IMR-90 (cell line): ENCODE data around the gene ALDH5A1. TPM values are rescaled to one million over a fixed set of nuclear protein-coding genes. Genes with fewer than 3 reads are reported as not detected.
A peak's percentile ranks its signal among the peaks of the same experiment; 100 is the strongest.

Source experiments
- ATAC-seq: fragments of 200-7000 bp; cut with Tn5 transposase; 2 replicates; pipeline ENCODE4 v1.9.1; 2020; ENCODE audit warnings: low read depth, mild to moderate bottlenecking, moderate library complexity
- BruUV-seq: library from RNA; stranded (reverse); fragments of 400-500 nt; replicated peaks from 2 replicates; lab custom pipeline; 2021; lab: Mats Ljungman, UMichigan
- CTCF ChIA-PET: fragments of 300-600 bp; formaldehyde crosslinking; extraction: SDS; loops from one replicate; lab custom pipeline; 2021; ENCODE audit warnings: antibody characterized with exemption; lab: Yijun Ruan, JAX
- POLR2A ChIA-PET: fragments of 300-600 bp; sonication (Branson Sonifier 250); formaldehyde crosslinking; loops from one replicate; lab custom pipeline; 2022; ENCODE audit warnings: antibody characterized with exemption; ENCODE audit not compliant: unreplicated experiment; lab: Charles Lee
- DNase-seq: peaks from one replicate; pipeline ENCODE4 v3.0.0; 2013
- H2AFZ ChIP-seq: replicated peaks from 2 replicates; pipeline ENCODE3; 2013; ENCODE audit warnings: low read length, mild to moderate bottlenecking; ENCODE audit not compliant: poor library complexity
- H2AK5ac ChIP-seq: 2 replicates; pipeline ENCODE4 v1.6.1; 2013; ENCODE audit warnings: low read depth, low read length, inconsistent platforms
- H2AK9ac ChIP-seq: replicated peaks from 2 replicates; pipeline ENCODE3; 2013; ENCODE audit warnings: mild to moderate bottlenecking, low read depth, low read length, moderate library complexity; ENCODE audit not compliant: poor library complexity
- H2BK120ac ChIP-seq: 2 replicates; pipeline ENCODE4 v1.6.1; 2013; ENCODE audit warnings: low read depth, low read length, inconsistent platforms
- H2BK15ac ChIP-seq: 3 replicates; pipeline ENCODE4 v1.6.1; 2013; ENCODE audit warnings: low read depth, low read length, inconsistent platforms
- H2BK20ac ChIP-seq: 2 replicates; pipeline ENCODE4 v1.6.1; 2013; ENCODE audit warnings: low read depth, mild to moderate bottlenecking, inconsistent platforms, low read length, moderate library complexity
- H2BK5ac ChIP-seq: 2 replicates; pipeline ENCODE4 v1.6.1; 2013; ENCODE audit warnings: mild to moderate bottlenecking, low read depth, low read length, inconsistent platforms; ENCODE audit not compliant: poor library complexity, severe bottlenecking
- H3K14ac ChIP-seq: replicated peaks from 2 replicates; pipeline ENCODE4 v1.6.1; 2013; ENCODE audit warnings: low read depth, low read length, inconsistent platforms
- H3K18ac ChIP-seq: 2 replicates; pipeline ENCODE4 v1.6.1; 2013; ENCODE audit warnings: low read depth, low read length, control low read depth
- H3K23ac ChIP-seq: 2 replicates; pipeline ENCODE4 v1.6.1; 2013; ENCODE audit warnings: low read depth, low read length, inconsistent platforms
- H3K27ac ChIP-seq: 2 replicates; pipeline ENCODE4 v1.5.1; 2013; ENCODE audit warnings: mild to moderate bottlenecking, control low read depth, low read length; ENCODE audit not compliant: insufficient read depth
- H3K27me3 ChIP-seq: 2 replicates; pipeline ENCODE4 v1.6.1; 2013; ENCODE audit warnings: low read length; ENCODE audit not compliant: control insufficient read depth, insufficient read depth
- H3K36me3 ChIP-seq: 2 replicates; pipeline ENCODE4 v1.6.1; 2013; ENCODE audit warnings: low read length, mixed read lengths; ENCODE audit not compliant: control insufficient read depth, insufficient read depth
- H3K4ac ChIP-seq: 2 replicates; pipeline ENCODE4 v1.6.1; 2013; ENCODE audit warnings: low read depth, low read length, inconsistent platforms
- H3K4me1 ChIP-seq: 2 replicates; pipeline ENCODE4 v1.6.1; 2013; ENCODE audit warnings: low read length, mixed read lengths; ENCODE audit not compliant: control insufficient read depth, insufficient read depth
- H3K4me2 ChIP-seq: 2 replicates; pipeline ENCODE4 v1.6.1; 2013; ENCODE audit warnings: low read depth, mild to moderate bottlenecking, control low read depth, low read length, moderate library complexity
- H3K4me3 ChIP-seq: 2 replicates; pipeline ENCODE4 v1.5.1; 2013; ENCODE audit warnings: low read depth, mild to moderate bottlenecking, control low read depth, low read length, moderate library complexity; ENCODE audit not compliant: insufficient read depth
- H3K56ac ChIP-seq: 2 replicates; pipeline ENCODE4 v1.6.1; 2013; ENCODE audit warnings: low read length, inconsistent platforms; ENCODE audit not compliant: insufficient read depth; ENCODE audit errors: extremely low read depth
- H3K79me1 ChIP-seq, 2 experiments: 2 replicates each; pipeline ENCODE4 v1.6.1; 2013; ENCODE audit warnings: low read length in 2 of 2, inconsistent platforms in 1 of 2, low read depth in 1 of 2
- H3K9ac ChIP-seq: 2 replicates; pipeline ENCODE4 v1.6.1; 2013; ENCODE audit warnings: low read depth, low read length, control low read depth
- H3K9me1 ChIP-seq: 2 replicates; pipeline ENCODE4 v1.6.1; 2013; ENCODE audit warnings: low read length, inconsistent platforms; ENCODE audit not compliant: insufficient read depth
- H3K9me3 ChIP-seq: 2 replicates; pipeline ENCODE4 v1.6.1; 2013; ENCODE audit warnings: low read length; ENCODE audit not compliant: control insufficient read depth, insufficient read depth
- H4K20me1 ChIP-seq: 2 replicates; pipeline ENCODE4 v1.6.1; 2013; ENCODE audit warnings: low read length, inconsistent platforms; ENCODE audit not compliant: insufficient read depth
- H4K5ac ChIP-seq: 2 replicates; pipeline ENCODE4 v1.6.1; 2013; ENCODE audit warnings: mild to moderate bottlenecking, low read depth, low read length, control low read depth
- H4K8ac ChIP-seq, 2 experiments: 2 replicates each; pipeline ENCODE4 v1.6.1; 2013; ENCODE audit warnings: low read depth in 2 of 2, low read length in 2 of 2, control low read depth in 1 of 2, inconsistent platforms in 1 of 2
- H4K91ac ChIP-seq: 2 replicates; pipeline ENCODE4 v1.6.1; 2013; ENCODE audit warnings: low read depth, low read length, inconsistent platforms; ENCODE audit not compliant: insufficient read depth
- MAFK ChIP-seq: IDR thresholded peaks from 2 replicates; pipeline ENCODE4 v1.6.1; 2012; ENCODE audit warnings: low read depth, low read length, improper control_type of control experiment
- NFE2L2 ChIP-seq: fragments of 150-350 bp; IDR thresholded peaks from 2 replicates; pipeline ENCODE4 v1.6.1; 2016; ENCODE audit warnings: low read depth, mild to moderate bottlenecking, low read length
- RFX5 ChIP-seq: IDR thresholded peaks from 2 replicates; pipeline ENCODE4 v1.8.0; 2012; ENCODE audit warnings: low read depth, mild to moderate bottlenecking, low read length, moderate library complexity
- dilution Hi-C: fragments of 300-500 bp; cut with HindIII; formaldehyde crosslinking; loops from one replicate; pipeline ENCODE4 v1.14.3; 2018; ENCODE audit warnings: low sequenced_read_pairs; ENCODE audit not compliant: unreplicated experiment
- in situ Hi-C: fragments of 300-500 bp; cut with MboI; formaldehyde crosslinking; loops from 3 replicates; pipeline ENCODE4 v1.14.3; 2019; ENCODE audit warnings: low sequenced_read_pairs, inconsistent platforms, mixed read lengths
- intact Hi-C: fragments of 100-400 bp; cut with micrococcal nuclease; formaldehyde crosslinking; loops from 2 replicates; pipeline ENCODE4 v1.10.0; 2022
- polyA plus RNA-seq, 3 experiments: library from polyadenylated mRNA; depleted of rRNA; stranded (reverse); fragments of >200 nt; gene quantifications; 2 replicates each; pipeline ENCODE4 v1.2.3, GENCODE V29; 2012; ENCODE audit warnings: low replicate concordance in 1 of 3
- total RNA-seq: library from RNA; depleted of rRNA; stranded (reverse); fragments of >200 nt; gene quantifications from 2 replicates; pipeline ENCODE4 v1.2.3, GENCODE V29; 2012

The ALDH5A1 gene
- total and polyA plus RNA-seq, 2 of the 4 experiments (the other 2 are of a cell fraction) = 0.36 to 0.48 TPM

DNA sequence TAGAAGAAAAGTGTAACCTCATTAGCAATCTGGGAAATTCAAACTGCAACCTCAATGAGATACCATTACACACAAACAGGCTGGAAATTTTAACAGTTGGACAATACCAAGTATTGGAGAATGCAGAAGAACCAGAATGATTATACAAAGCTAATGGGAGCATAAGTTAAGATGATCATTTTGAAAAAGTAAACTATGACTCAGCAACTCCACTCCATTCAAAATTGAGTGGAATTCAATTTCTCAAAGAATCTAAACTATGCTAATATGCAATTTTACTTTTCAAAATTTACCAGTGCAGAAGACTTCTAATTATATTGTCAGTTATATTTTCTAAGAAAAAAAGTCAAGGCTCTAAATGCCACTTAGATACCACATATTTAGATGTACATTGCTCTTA is 22.6 kb upstream of the ALDH5A1 start:
- Histone ChIP-seq H3K27me3 (no peaks in the 10 kb centered on the region; the same call in 1 of the 2 replicates), H3K56ac (no peak overlapping the region), H2BK15ac (no peak overlapping the region), H3K4me1 (no peaks in the 10 kb centered on the region), H2AK5ac (no peak overlapping the region), H4K91ac (no peak overlapping the region), H2BK5ac (no peak overlapping the region), H3K4ac (no peak overlapping the region), H3K4me2 (no peak overlapping the region), H4K8ac (no peak overlapping the region), H3K14ac (no peak overlapping the region), H3K36me3 (no peaks in the 10 kb centered on the region), H3K18ac (no peak overlapping the region), H3K4me3 (no peak overlapping the region), H2AK9ac (no peak overlapping the region), H2BK20ac (no peak overlapping the region), H3K23ac (no peak overlapping the region), H3K27ac (no peak overlapping the region), H2BK120ac (no peak overlapping the region), H3K79me1 (no peaks in the 10 kb centered on the region), H2AFZ (no peak overlapping the region), H3K9ac (no peak overlapping the region), H4K5ac (no peak overlapping the region), H3K9me3 (no peaks in the 10 kb centered on the region), H3K9me1 (no peaks in the 10 kb centered on the region), H4K20me1 (no peaks in the 10 kb centered on the region)
- ATAC-seq (peak; percentile 57), DNase-seq (peak; percentile 12)
- dilution Hi-C loops (no loop called here), intact Hi-C loops (no loop called here), in situ Hi-C loops (no loop called here)
- no TSS peak for BruUV-seq
- ChIA-PET CTCF (no interaction called here), POLR2A (no interaction called here)
- no peak for TF ChIP-seq RFX5
- TF ChIP-seq MAFK = 0 out of 2 replicates have a peak, but pooled peaks have one; percentile 24
- peak; percentile 85 for TF ChIP-seq NFE2L2
